Epidermal melanocyte (primary cell): Measurements from ENCODE around the gene CNP.
"Not testable (repeated sequence)": the region's sequence is repeated elsewhere in the genome, so short reads cannot be mapped to it uniquely, and the experiment has no call there.

Experiments used
- DNase-seq: peaks from one replicate; pipeline ENCODE4 v3.0.0; 2011; ENCODE audit warnings: low spot score; ENCODE audit not compliant: insufficient read length

Gene CNP

GRCh38 chr17:42002792-42003301 lies 36.3 kb downstream of the CNP start:
- DNase-seq: no peak

DNA sequence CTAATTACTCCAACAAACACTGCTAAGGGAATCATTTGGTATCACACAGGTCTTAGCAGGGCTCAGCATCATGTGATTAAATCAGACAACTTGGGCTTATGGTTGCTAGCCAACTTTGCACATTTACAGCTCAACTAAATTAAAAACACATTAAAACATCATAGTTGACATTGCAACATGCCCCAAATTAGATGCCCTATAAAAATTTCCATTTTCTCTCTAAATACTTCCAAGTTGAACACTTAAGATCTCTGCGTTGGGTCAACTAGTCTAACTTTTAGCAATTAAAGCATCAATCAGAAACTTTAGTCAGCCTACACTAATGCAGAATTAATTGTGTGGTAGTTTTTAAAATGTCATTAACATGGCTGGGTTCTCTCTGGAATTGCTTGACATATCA lies 38.6 kb downstream of the CNP start:
- no peak for DNase-seq

DNA sequence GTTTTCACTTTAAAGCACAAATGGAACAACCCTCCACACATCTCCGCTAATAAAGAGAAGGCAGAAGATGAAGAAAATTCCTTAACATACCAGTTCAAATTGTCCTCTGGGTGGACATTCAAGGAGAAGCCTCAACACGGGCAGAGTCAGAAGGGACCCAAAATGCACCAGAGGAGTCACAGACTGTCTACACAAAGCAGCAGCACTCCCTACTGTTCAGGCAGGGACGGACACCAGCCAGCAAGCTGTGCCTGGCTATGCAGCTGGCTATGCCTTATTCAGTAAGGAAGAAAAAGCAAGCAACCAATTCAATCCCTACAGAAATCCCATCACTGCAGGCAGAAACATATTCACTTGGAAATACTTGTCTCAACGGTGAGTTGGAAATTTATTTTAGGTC lies 42.6 kb downstream of the CNP start:
- DNase-seq: no peak

GRCh38 chr17:42010266-42010680 lies 43.7 kb downstream of the CNP start:
- not testable (repeated sequence) for DNase-seq

- DNase-seq: no peak
Observed at GRCh38 chr17:42010898-42011516, 44.4 kb downstream of the CNP start.

DNA sequence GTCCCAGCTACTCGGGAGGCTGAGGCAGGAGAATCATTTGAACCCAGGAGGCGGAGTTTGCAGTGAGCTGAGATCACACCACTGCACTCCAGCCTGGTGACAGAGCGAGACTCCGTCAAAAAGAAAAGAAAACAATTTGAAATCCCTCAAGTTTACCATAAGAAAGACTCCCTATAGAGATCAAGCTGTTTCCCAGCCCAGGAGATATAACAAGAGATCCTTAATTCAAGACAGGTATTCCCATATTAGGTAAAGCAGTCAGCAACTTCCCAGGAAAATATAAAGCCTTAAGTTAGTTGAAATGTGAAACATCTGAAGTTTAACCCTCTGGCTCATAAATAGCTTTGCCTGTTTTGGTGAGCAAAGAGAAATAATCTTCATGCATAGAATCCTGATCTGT lies 45.8 kb downstream of the CNP start:
- not testable (repeated sequence) for DNase-seq

DNA sequence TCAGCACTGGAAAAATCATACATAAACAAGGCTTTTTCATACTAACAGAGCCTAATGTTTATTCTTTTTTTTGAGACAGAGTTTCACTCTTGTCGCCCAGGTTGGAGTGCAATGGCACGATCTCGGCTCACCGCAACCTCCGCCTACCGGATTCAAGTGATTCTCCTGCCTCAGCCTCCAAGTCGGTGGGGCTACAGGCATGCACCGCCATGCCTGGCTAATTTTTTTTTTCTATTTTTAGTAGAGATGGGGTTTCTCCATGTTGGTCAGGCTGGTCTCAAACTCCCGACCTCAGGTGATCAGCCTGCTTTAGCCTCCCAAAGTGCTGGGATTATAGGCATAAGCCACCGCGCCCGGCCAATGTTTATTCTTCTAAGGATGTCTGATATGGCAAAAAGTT lies 47.1 kb downstream of the CNP start:
- not testable (repeated sequence) for DNase-seq

- no peak for DNase-seq
Observed at GRCh38 chr17:42016411-42016831, 49.8 kb downstream of the CNP start.

DNA sequence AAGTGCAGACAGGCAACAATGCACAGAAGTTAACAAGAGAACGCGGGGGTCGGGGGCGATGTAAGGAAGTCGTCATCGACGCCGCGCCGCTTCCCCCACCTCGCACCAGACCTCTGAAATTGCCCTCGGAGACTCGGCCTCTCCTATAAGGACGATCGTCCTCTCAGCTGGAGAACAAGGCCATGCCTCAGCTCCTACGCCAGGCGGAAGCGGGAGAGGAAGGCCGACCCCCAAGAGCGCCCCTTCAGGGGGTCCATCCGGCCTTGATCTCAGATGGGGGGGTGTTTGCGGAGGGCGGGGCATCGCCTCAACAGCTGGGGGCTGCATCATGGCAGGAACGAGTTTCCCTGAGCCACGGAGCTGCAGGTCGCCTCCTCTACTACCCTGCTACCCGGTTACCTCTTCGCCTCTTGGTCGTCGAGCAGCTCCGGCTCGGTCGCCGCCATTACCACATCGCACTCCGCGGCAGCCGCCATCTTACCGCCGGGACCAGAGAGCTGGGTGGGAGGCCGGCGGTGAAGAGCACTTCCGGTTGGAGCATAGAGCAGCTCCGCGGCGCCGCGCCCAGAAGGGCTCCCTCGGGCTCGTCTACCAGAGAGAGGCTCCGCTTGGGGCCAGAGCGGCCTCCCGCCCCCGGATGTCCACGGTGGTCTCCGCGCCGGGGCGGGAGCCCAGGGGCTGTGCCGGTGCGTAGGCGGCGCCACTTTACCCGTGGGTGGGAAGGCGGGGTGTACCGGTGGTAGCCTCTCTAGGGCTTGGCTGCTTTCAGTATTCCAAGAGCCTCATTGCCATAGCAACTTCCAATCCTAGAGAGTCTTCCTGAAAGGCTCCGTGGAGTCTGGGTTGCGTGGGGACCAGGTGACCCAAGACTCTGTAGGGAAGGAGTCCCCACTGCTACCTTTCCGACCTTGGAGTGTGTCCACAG lies 50.6 kb downstream of the CNP start, which contains the start of gene DNAJC7:
DNAJC7 (minus strand) TSS at position 499 of the 925 bp plus-strand sequence; CDS start at position 476, 23 bp downstream.
- DNase-seq: peak; percentile 91

GRCh38 chr17:42017866-42018200 lies 51.2 kb downstream of the CNP start:
- DNase-seq: no peak

- no peak for DNase-seq
Observed at GRCh38 chr17:42018339-42018738, 51.7 kb downstream of the CNP start.

- DNase-seq: no peak
Observed at GRCh38 chr17:42018988-42019387, 52.4 kb downstream of the CNP start.

- DNase-seq: peak; percentile 92
Observed at GRCh38 chr17:42019509-42020404, 53.2 kb downstream of the CNP start, which contains the start of gene NKIRAS2. TSS of gene NKIRAS2 (plus strand) at chr17:42020090. CDS start at chr17:42021578, 1,488 bp downstream.

- not testable (repeated sequence) for DNase-seq
Observed at GRCh38 chr17:42020845-42021244, 54.2 kb downstream of the CNP start.

- DNase-seq: no peak
Observed at GRCh38 chr17:42023524-42024349, 57.1 kb downstream of the CNP start.

DNA sequence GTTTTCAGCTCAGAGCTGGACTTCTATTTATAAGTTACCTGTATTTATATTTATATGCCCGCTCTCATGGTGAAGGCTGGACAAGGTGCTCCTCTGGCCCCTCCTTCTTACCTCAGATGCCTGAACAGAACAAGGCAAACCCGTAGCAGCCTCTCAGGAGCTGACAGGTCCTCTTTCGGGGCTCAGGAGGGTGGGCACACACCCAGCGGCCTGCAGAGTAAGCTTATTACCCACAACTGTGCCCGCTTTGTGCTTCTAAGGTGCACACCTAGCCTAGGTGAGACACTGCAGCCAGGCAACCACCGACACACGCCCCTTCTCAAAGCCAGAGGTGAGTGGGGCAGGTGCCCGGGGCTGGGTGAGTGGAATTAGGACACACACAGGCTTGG lies 58.6 kb downstream of the CNP start:
- no peak for DNase-seq

DNA sequence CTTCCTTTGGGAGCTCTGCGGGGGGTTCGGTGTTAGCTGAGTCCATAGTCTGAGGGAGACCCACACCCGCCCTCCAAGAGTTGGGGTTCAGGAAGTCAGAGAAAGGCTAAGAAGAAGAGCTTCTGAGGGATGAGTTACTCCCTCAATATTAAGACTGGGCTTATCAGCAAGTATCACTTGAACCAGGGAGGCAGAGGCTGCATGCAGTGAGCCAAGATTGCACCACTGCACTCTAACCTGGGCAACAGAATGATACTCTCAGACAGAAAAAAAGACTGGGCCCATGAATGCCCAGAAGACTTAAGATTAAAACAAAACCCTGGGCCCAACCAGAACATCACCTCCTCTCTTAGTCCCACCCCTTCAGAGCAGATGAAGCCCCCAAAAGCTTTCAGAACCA lies 59.3 kb downstream of the CNP start:
- no peak for DNase-seq

- no peak for DNase-seq
Observed at GRCh38 chr17:42026857-42027589, 60.4 kb downstream of the CNP start.
